Measurements from ENCODE around the gene OR5T3. TPM values are rescaled to one million over a fixed set of nuclear protein-coding genes. Genes with fewer than 3 reads are reported as not detected.

OR5T3 gene
- total RNA-seq, 1 experiment from 2014 or later, result not detected

GRCh38 chr11:56234155-56234554 lies 17.9 kb upstream of the OR5T3 start, which contains the start of gene OR5T2:
Gene OR5T2, minus strand, starts transcription at chr11:56234255. Its CDS starts 1,193 bp downstream, at chr11:56233062.
- Histone ChIP-seq H3K4me1 (ENCODE audit: insufficient read depth, low read length, poor library complexity, severe bottlenecking) (no peaks in the 10 kb centered on the region), H3K9me3 (ENCODE audit: low read depth, low read length, poor library complexity, severe bottlenecking) (peaks cover 36% of the 10 kb centered on the region), H3K4me3 (ENCODE audit: low read depth, low read length, poor library complexity, severe bottlenecking) (no peak within 1 kb of the TSS), H3K27ac (ENCODE audit: low read depth, low read length, poor library complexity, severe bottlenecking) (no peak within 1 kb of the TSS), H3K27me3 (replicated peaks; ENCODE audit: insufficient read depth, low read depth, low read length, poor library complexity) (no peaks in the 10 kb centered on the region), H3K36me3 (ENCODE audit: insufficient read depth, low read length, poor library complexity, severe bottlenecking) (no peaks in the 10 kb centered on the region)
- CTCF ChIA-PET, result no interaction called here
- POLR2A ChIA-PET (ENCODE audit: low non-redundant PET), result no interaction called here
- no TSS peak for BruUV-seq (replicated peaks)
- intact Hi-C loops (cut with micrococcal nuclease; ENCODE audit: unreplicated experiment), result no loop called here
- DNase-seq (ENCODE audit: low spot score), result no peak
- TF ChIP-seq EZH2 (IDR thresholded peaks at IDR 0.05; ENCODE audit: borderline replicate concordance, low read depth, low read length, poor library complexity, severe bottlenecking) (no peak), CTCF (conservative IDR thresholded peaks at IDR 0.05; ENCODE audit: low read depth, low read length) (no peak)

GRCh38 chr11:56271092-56271491 lies 19.0 kb downstream of the OR5T3 start:
- POLR2A ChIA-PET (ENCODE audit: low non-redundant PET), result no interaction called here
- H3K27me3 ChIP-seq (replicated peaks; ENCODE audit: insufficient read depth, low read depth, low read length, poor library complexity), result no peaks in the 10 kb centered on the region
- intact Hi-C loops (cut with micrococcal nuclease; ENCODE audit: unreplicated experiment), result no loop called here
- no peaks in the 10 kb centered on the region for H3K4me1 ChIP-seq (ENCODE audit: insufficient read depth, low read length, poor library complexity, severe bottlenecking)
- no peak overlapping the region for H3K4me3 ChIP-seq (ENCODE audit: low read depth, low read length, poor library complexity, severe bottlenecking)
- H3K27ac ChIP-seq (ENCODE audit: low read depth, low read length, poor library complexity, severe bottlenecking), result no peak overlapping the region
- H3K9me3 ChIP-seq (ENCODE audit: low read depth, low read length, poor library complexity, severe bottlenecking), result peaks cover 14% of the 10 kb centered on the region
- DNase-seq (ENCODE audit: low spot score), result no peak
- no peaks in the 10 kb centered on the region for H3K36me3 ChIP-seq (ENCODE audit: insufficient read depth, low read length, poor library complexity, severe bottlenecking)
- TF ChIP-seq CTCF (conservative IDR thresholded peaks at IDR 0.05; ENCODE audit: low read depth, low read length) (no peak), EZH2 (IDR thresholded peaks at IDR 0.05; ENCODE audit: borderline replicate concordance, low read depth, low read length, poor library complexity, severe bottlenecking) (no peak)
- CTCF ChIA-PET, result no interaction called here
- BruUV-seq (replicated peaks), result no TSS peak

- no peak for TF ChIP-seq CTCF (conservative IDR thresholded peaks at IDR 0.05; ENCODE audit: low read depth, low read length)
- no peak for TF ChIP-seq EZH2 (IDR thresholded peaks at IDR 0.05; ENCODE audit: borderline replicate concordance, low read depth, low read length, poor library complexity, severe bottlenecking)
- intact Hi-C loops (cut with micrococcal nuclease; ENCODE audit: unreplicated experiment), result no loop called here
- POLR2A ChIA-PET (ENCODE audit: low non-redundant PET), result no interaction called here
Observed at GRCh38 chr11:56273854-56274253, 21.8 kb downstream of the OR5T3 start, which contains the start of gene OR5T1. Gene OR5T1, plus strand, starts transcription at chr11:56274154. Its CDS starts 1,485 bp downstream, at chr11:56275639.

More at GRCh38 chr11:56273854-56274253, 21.8 kb downstream of the OR5T3 start, which contains the start of gene OR5T1:
- BruUV-seq (replicated peaks), result no TSS peak
- H3K36me3 ChIP-seq (ENCODE audit: insufficient read depth, low read length, poor library complexity, severe bottlenecking), result no peaks in the 10 kb centered on the region
- peaks cover 8% of the 10 kb centered on the region for H3K9me3 ChIP-seq (ENCODE audit: low read depth, low read length, poor library complexity, severe bottlenecking)
- no peak within 1 kb of the TSS for H3K27ac ChIP-seq (ENCODE audit: low read depth, low read length, poor library complexity, severe bottlenecking)
- no peaks in the 10 kb centered on the region for H3K27me3 ChIP-seq (replicated peaks; ENCODE audit: insufficient read depth, low read depth, low read length, poor library complexity)
- DNase-seq (ENCODE audit: low spot score), result no peak
- no peaks in the 10 kb centered on the region for H3K4me1 ChIP-seq (ENCODE audit: insufficient read depth, low read length, poor library complexity, severe bottlenecking)
- no peak within 1 kb of the TSS for H3K4me3 ChIP-seq (ENCODE audit: low read depth, low read length, poor library complexity, severe bottlenecking)
- CTCF ChIA-PET, result no interaction called here

All from A673 (cell line).